ENCODE measurements around the gene ST7.

Gene ST7

DNA sequence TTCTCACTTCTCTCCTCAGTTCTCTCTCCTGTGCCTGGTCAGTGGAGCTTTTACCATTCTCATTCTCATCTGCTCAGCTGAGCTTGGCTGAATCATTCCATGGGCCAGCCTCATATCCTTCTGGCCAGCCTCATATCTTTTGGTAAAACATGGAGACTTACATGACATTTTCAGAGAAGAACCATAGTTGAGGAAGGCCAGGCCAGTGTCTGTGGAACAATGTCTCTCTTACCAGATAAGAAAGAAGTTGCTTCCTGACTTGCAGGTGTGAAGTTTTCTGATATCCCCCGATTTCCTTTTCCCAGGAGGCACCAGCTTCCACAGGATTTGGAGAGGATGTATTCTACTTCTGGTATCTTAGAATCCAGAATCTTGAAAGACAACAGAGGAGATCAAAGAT is 24.7 kb downstream of the ST7 start:
- Histone ChIP-seq H3K4me3 (ENCODE audit: low read depth, low read length) (no peak overlapping the region), H3K27me3 (ENCODE audit: insufficient read depth, low read depth, severe bottlenecking) (peaks cover 86% of the 10 kb centered on the region), H3K9me3 (ENCODE audit: severe bottlenecking) (peaks cover 9% of the 10 kb centered on the region), H3K27ac (no peak overlapping the region), H3K36me3 (no peaks in the 10 kb centered on the region)
- TF ChIP-seq, protein P1, sequence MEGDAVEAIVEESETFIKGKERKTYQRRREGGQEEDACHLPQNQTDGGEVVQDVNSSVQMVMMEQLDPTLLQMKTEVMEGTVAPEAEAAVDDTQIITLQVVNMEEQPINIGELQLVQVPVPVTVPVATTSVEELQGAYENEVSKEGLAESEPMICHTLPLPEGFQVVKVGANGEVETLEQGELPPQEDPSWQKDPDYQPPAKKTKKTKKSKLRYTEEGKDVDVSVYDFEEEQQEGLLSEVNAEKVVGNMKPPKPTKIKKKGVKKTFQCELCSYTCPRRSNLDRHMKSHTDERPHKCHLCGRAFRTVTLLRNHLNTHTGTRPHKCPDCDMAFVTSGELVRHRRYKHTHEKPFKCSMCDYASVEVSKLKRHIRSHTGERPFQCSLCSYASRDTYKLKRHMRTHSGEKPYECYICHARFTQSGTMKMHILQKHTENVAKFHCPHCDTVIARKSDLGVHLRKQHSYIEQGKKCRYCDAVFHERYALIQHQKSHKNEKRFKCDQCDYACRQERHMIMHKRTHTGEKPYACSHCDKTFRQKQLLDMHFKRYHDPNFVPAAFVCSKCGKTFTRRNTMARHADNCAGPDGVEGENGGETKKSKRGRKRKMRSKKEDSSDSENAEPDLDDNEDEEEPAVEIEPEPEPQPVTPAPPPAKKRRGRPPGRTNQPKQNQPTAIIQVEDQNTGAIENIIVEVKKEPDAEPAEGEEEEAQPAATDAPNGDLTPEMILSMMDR (IDR thresholded peaks at IDR 0.05; ENCODE audit: low read depth, low read length): no peak
- no peak for DNase-seq

DNA sequence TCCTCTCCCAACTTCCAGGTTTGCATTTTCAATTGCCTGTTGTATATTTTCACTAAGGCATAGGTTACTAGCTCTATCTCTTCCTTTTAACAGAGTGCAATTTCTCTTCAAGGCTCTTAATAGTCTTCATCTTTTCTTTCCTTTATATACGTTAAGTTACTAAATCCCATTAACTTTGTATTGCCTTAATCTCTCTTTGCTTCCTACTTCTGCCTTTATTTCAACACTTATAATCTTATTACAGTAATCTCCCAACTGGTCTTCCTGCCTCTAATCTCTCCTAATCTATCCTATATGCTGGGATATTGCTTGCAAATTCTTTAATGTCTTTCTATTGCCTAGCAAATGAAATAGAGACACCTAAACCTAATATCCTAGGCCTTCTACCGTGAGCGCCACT is 26.1 kb downstream of the ST7 start:
- TF ChIP-seq, protein P1 (IDR thresholded peaks at IDR 0.05; ENCODE audit: low read depth, low read length): no peak
- peaks cover 92% of the 10 kb centered on the region for H3K27me3 ChIP-seq (ENCODE audit: insufficient read depth, low read depth, severe bottlenecking)
- no peak for DNase-seq
- H3K36me3 ChIP-seq: no peaks in the 10 kb centered on the region
- H3K4me3 ChIP-seq (ENCODE audit: low read depth, low read length): no peak overlapping the region
- H3K9me3 ChIP-seq (ENCODE audit: severe bottlenecking): peaks cover 8% of the 10 kb centered on the region
- no peak overlapping the region for H3K27ac ChIP-seq

DNA sequence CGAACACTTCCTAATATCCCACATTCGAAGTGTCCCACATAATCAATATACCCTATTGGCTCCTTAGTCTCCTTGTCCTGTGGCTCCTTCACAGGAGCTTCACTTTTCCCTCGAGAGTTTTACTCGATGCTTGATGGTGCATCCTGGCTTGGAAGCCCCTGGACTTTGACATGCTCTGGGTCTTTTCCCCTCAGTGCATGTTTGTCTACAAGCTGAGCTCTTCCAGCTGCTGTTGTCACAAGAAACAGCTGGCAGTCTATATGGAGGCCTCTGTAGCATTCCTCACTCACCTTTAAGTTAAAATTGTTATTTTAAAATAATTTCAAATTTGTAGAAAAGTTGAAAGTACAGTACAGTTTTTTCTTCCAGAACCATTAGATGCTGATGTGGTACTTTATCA is 27.1 kb downstream of the ST7 start:
- no peak overlapping the region for H3K27ac ChIP-seq
- H3K9me3 ChIP-seq (ENCODE audit: severe bottlenecking): no peaks in the 10 kb centered on the region
- no peaks in the 10 kb centered on the region for H3K36me3 ChIP-seq
- DNase-seq: no peak
- TF ChIP-seq, protein P1 (IDR thresholded peaks at IDR 0.05; ENCODE audit: low read depth, low read length): no peak
- H3K27me3 ChIP-seq (ENCODE audit: insufficient read depth, low read depth, severe bottlenecking): peaks cover 91% of the 10 kb centered on the region
- H3K4me3 ChIP-seq (ENCODE audit: low read depth, low read length): no peak overlapping the region

DNA sequence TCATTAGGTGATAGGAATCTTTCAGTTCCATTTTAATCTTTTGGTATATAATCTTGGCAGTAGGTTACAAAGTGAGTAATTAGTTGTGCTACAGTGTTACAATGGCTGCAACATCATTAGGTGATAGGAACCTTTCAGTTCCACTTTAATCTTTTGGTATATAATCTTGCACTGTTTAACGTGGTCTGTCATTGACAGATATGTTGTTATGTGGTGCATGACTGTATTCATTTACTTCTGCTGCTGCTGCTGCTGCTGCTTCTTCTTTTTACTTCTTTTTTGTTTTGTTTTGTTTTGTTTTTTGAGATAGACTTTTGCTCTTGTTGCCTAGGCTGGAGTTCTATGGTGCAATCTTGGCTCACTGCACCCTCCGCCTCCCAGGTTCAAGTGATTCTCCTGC is 28.6 kb downstream of the ST7 start:
- Histone ChIP-seq H3K36me3 (no peaks in the 10 kb centered on the region), H3K27ac (no peak overlapping the region), H3K9me3 (ENCODE audit: severe bottlenecking) (no peaks in the 10 kb centered on the region), H3K4me3 (ENCODE audit: low read depth, low read length) (no peak overlapping the region), H3K27me3 (ENCODE audit: insufficient read depth, low read depth, severe bottlenecking) (peaks cover 91% of the 10 kb centered on the region)
- no peak for DNase-seq
- TF ChIP-seq, protein P1 (IDR thresholded peaks at IDR 0.05; ENCODE audit: low read depth, low read length): no peak

DNA sequence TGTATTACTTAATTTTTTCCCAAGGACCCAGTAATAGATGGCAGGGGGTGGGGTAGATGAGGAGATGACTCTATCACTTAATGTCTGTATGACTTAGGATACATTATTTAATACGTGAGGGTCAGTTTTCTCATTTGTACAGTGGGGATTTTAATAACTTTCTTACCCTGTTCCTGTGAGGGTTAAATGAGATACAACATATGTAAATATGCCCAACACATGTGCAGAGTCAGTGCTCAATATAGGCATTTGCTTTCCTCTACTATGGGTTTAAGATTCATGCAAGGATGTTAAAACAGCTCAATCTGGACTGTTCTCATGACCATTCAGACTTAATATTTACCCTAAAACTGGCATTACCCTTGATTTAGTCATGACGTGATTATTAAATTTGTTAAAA is 31.2 kb downstream of the ST7 start:
- H3K27ac ChIP-seq: no peak overlapping the region
- H3K4me3 ChIP-seq (ENCODE audit: low read depth, low read length): no peak overlapping the region
- DNase-seq: no peak
- peaks cover 84% of the 10 kb centered on the region for H3K27me3 ChIP-seq (ENCODE audit: insufficient read depth, low read depth, severe bottlenecking)
- H3K9me3 ChIP-seq (ENCODE audit: severe bottlenecking): no peaks in the 10 kb centered on the region
- H3K36me3 ChIP-seq: no peaks in the 10 kb centered on the region
- TF ChIP-seq, protein P1 (IDR thresholded peaks at IDR 0.05; ENCODE audit: low read depth, low read length): no peak

DNA sequence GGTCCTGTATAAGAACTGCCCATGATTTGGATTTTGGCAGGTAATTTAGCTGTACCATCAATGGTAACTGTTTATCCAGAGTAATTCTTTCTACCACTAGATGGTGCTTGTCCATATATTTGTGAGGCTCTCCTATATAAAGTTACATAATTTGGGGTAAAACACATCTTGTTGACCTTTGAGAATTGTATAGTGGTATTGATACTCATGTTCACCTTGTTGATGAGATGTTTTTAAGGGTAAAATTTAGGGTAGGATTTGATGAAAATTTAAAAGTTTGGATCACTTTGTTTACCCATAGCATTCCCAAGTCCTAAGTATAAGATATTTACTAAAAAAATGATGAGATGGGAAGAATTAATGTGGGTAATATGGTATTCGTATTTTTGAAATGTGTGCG is 31.6 kb downstream of the ST7 start:
- peaks cover 86% of the 10 kb centered on the region for H3K27me3 ChIP-seq (ENCODE audit: insufficient read depth, low read depth, severe bottlenecking)
- H3K4me3 ChIP-seq (ENCODE audit: low read depth, low read length): no peak overlapping the region
- H3K9me3 ChIP-seq (ENCODE audit: severe bottlenecking): no peaks in the 10 kb centered on the region
- no peak overlapping the region for H3K27ac ChIP-seq
- TF ChIP-seq, protein P1 (IDR thresholded peaks at IDR 0.05; ENCODE audit: low read depth, low read length): 0 out of 2 replicates have a peak, but pooled peaks have one; percentile 15
- no peak for DNase-seq
- no peaks in the 10 kb centered on the region for H3K36me3 ChIP-seq
